GM03348 (cell line): Measurements from ENCODE around the gene EHBP1.
"Not testable (repeated sequence)": the region's sequence is repeated elsewhere in the genome, so short reads cannot be mapped to it uniquely, and the experiment has no call there.

Experiments
- DNase-seq: peaks from one replicate; pipeline ENCODE4 v3.0.0; 2012; ENCODE audit warnings: low spot score

EHBP1 gene

DNA sequence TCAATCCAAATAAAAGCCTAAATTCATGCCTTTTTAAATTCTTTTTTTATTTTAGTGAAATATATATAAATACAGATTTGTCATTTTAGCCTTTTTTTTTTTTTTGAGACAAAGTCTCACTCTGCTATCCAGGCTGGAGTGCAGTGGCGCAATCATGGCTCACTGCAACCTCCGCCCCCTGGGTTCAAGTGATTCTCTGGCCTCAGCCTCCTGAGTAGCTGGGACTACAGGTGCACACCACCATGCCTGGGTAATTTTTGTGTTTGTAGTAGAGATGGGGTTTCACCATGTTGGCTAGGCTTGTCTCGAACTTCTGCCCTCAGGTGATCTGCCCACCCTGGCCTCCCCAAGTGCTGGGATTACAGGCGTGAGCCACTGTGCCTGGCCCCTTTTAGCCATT, 368.9 kb downstream of the EHBP1 start:
- not testable (repeated sequence) for DNase-seq

DNA sequence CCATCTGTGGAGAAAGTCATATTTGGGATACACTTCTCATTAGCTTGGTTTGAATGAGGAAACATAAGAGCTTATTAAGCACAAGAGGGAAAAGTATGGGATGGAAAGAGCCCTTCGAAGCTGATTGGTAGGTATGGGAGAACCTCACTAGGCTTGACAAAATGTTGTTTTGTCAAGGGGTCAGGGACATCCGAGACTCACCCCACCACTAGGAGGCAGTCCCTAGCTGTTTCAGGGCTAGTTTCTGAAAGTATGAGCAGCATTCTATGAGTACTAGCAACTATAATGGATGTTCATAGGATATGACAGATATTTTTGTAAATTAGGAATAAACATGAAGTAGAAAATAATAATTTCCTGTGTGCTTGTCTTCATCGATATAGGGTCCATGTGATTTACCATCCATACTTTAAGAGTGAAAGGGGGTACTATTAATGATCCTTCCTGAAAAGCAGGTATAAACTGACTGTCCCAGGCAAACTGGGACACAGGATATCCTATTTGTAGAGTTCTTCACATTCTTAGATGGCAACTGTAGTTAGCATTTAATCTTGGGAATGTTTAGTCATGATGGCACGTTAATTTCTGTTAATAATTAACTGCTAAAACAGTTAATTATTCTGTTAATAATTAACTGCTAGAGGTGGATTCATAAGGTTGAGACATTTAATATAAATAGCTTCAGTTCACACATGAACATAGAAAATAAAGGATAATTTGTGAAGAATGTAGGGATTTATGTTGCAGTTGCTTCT, 373.5 kb downstream of the EHBP1 start:
- DNase-seq = peak; percentile 24

GRCh38 chr2:63081404-63081803, 375.9 kb downstream of the EHBP1 start:
- no peak for DNase-seq

GRCh38 chr2:63086687-63087086, 381.2 kb downstream of the EHBP1 start:
- DNase-seq = no peak

DNA sequence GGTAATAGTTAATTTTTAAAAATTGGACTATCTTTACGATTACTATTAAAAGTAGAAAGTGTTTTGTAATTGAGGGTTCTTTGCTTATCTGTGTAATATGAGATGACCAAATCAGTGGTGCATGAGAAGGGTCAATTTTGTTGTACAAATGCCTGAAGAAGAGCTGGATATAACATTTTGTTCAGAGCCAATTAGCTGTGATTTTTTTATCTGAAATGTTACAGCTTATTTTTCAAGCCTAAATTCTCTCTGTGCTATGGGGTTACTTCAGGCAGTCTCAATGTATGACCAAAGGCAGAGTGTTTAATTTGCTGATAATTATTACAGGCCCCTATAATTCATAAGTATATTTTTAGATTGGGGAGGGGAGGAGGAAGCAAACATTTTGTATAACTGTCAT, 386.9 kb downstream of the EHBP1 start:
- no peak for DNase-seq

- no peak for DNase-seq
These were observed 387.3 kb downstream of the EHBP1 start for GRCh38 chr2:63092857-63093256.

GRCh38 chr2:63093502-63093901, 388.0 kb downstream of the EHBP1 start:
- DNase-seq = no peak
